DMS114 treated with DMSO at 0.1 percent for 48 hours (cell line): ENCODE results near the gene YBX2.
A peak's percentile ranks its signal among the peaks of the same experiment; 100 is the strongest.

Experiments
- DNase-seq: peaks from one replicate; lab custom pipeline; 2025; ENCODE audit not compliant: unreplicated experiment; lab: John Stamatoyannopoulos, UW

Gene YBX2

GRCh38 chr17:7266784-7267183 lies 27.7 kb downstream of the YBX2 start:
- DNase-seq = no peak

- no peak for DNase-seq
Measured at GRCh38 chr17:7263801-7264078, 30.7 kb downstream of the YBX2 start.

- DNase-seq = no peak
Measured at GRCh38 chr17:7262935-7263800, 31.3 kb downstream of the YBX2 start.

- no peak for DNase-seq
Measured at GRCh38 chr17:7262192-7262934, 32.1 kb downstream of the YBX2 start, which contains the start of gene CLDN7. CLDN7 (minus strand) TSS chr17:7262478; CDS start chr17:7262043, 435 bp downstream.

GRCh38 chr17:7261379-7262191 lies 32.9 kb downstream of the YBX2 start:
- no peak for DNase-seq

- DNase-seq = no peak
Measured at GRCh38 chr17:7260651-7261378, 33.6 kb downstream of the YBX2 start.

GRCh38 chr17:7260151-7260550 lies 34.3 kb downstream of the YBX2 start:
- no peak for DNase-seq

GRCh38 chr17:7259555-7259889 lies 34.9 kb downstream of the YBX2 start:
- DNase-seq = no peak

GRCh38 chr17:7258731-7259554 lies 35.5 kb downstream of the YBX2 start:
- DNase-seq = no peak

GRCh38 chr17:7256766-7257456 lies 37.5 kb downstream of the YBX2 start:
- DNase-seq = no peak

GRCh38 chr17:7254511-7254910 lies 39.9 kb downstream of the YBX2 start:
- no peak for DNase-seq

- no peak for DNase-seq
Measured at GRCh38 chr17:7253082-7253481, 41.4 kb downstream of the YBX2 start.

GRCh38 chr17:7252176-7253043 lies 42.0 kb downstream of the YBX2 start, which contains the start of gene ELP5:
ELP5 (plus strand) TSS chr17:7252215; CDS start chr17:7252551, 336 bp downstream.
- peak; percentile 79 for DNase-seq

- DNase-seq = peak; percentile 96
Measured at GRCh38 chr17:7251661-7252175, 42.7 kb downstream of the YBX2 start, which contains the start of gene CTDNEP1. CTDNEP1 (minus strand) TSS chr17:7251734; CDS start chr17:7251296, 438 bp downstream.

GRCh38 chr17:7250695-7251627 lies 43.5 kb downstream of the YBX2 start:
- no peak for DNase-seq

- no peak for DNase-seq
Measured at GRCh38 chr17:7249830-7250229, 44.6 kb downstream of the YBX2 start.

- no peak for DNase-seq
Measured at GRCh38 chr17:7249214-7249613, 45.2 kb downstream of the YBX2 start.
